Measurements from ENCODE around the gene PNMA6A. TPM values are rescaled to one million over a fixed set of nuclear protein-coding genes. Genes with fewer than 3 reads are reported as not detected.

PNMA6A gene
- total RNA-seq, 4 donors from 2014 or later: 0.19 to 1.3 TPM; not detected in 2

DNA sequence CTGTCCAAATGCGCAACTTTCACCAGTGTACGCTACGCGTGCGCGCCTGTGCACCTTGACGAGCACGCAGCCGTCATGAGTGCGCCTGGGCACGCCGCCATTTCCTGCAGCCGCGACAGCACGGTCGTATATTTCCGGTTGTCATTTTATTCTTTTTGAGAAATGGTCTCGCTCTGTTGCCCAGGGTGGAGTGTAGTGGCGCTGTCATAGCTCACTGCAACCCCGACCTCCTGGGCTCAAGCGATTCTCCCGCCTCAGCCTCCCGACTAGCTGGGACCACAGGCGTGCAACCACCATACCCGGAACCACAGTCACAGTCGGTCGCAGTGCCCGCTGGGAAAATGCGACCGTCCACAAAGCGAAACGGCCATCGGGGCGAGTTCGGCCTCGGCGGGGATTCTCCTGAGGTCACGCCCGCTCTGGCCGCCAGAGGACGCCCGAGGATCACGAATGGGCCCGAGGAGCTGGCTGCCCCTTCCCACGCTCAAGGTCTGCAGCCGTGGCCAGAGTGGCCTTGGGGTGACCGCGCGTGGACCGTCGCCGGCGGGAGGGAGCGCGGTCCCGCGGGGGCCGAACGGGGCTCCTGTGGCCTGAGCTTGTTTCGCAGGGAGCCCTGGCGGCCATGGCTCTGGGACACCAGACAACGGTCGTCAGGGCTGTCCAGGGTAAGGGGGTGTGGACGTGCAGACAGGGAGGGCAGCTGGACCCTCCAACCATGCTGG lies 39.7 kb upstream of the PNMA6A start:
- Histone ChIP-seq H3K27ac (peak overlapping the region in 2 of 4 donors; percentile 7 to 25), H3K27me3 (no peaks in the 10 kb centered on the region)
- 8 to 55% methylated on average over 10 to 24 of the region's 64 CpGs for WGBS, 2 donors

GRCh38 chrX:153049093-153049492 lies 23.2 kb upstream of the PNMA6A start:
- H3K36me3 ChIP-seq: no peaks in the 10 kb centered on the region
- WGBS, 2 donors: 80 to 100% methylated on average over 1 to 2 of the region's 2 CpGs
- H3K4me1 ChIP-seq: no peaks in the 10 kb centered on the region
- no peak for TF ChIP-seq CTCF (IDR thresholded peaks at IDR 0.05)
- TF ChIP-seq POLR2A (IDR thresholded peaks at IDR 0.05): no peak
- DNase-seq: no peak
- H3K4me3 ChIP-seq: no peak overlapping the region
- no peak overlapping the region for H3K27ac ChIP-seq
- H3K27me3 ChIP-seq: no peaks in the 10 kb centered on the region
- intact Hi-C loops (cut with DNase I): no loop called here
- peaks cover 0 to 11% (median 0%) of the 10 kb centered on the region in 3 donors for H3K9me3 ChIP-seq

More for the DNA sequence above, 39.7 kb upstream of the PNMA6A start:
- Histone ChIP-seq H3K4me1 (peaks cover 0 to 8% (median 0%) of the 10 kb centered on the region in 3 donors), H3K36me3 (no peaks in the 10 kb centered on the region), H3K4me3 (peak overlapping the region; percentile 20 to 64 (median 37)), H3K9me3 (no peaks in the 10 kb centered on the region)
- no peak for DNase-seq
- TF ChIP-seq CTCF (IDR thresholded peaks at IDR 0.05): peak; percentile 51 to 88 (median 80)
- TF ChIP-seq POLR2A (IDR thresholded peaks at IDR 0.05): no peak
- intact Hi-C loops (cut with DNase I): loop anchor here (10.0 kb wide), 1 partner anchor 472 kb away; no protein-coding TSS in a partner anchor

DNA sequence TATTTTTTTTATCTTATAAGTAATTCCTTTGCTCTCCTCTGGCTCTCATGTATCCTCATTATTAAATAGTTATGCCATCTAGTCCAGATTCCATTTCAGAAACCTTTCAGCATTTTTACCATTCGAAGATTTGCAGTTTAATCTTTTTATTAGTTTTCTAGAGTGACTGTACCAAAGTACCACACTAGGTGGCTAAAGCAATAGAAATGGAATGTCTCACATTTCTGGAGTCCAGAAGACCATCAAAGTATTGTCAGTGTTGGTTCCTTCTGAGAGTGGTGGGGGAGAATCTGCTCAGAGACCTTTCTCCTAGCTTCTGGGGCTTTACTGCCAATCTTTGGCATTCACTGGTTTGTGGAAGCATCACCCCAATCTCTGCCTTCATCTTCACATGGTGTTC lies 19.7 kb upstream of the PNMA6A start:
- peaks cover 0 to 11% (median 0%) of the 10 kb centered on the region in 3 donors for H3K9me3 ChIP-seq
- H3K27me3 ChIP-seq: peaks cover 0 to 21% (median 0%) of the 10 kb centered on the region in 4 donors
- 67 to 89% methylated on average over 1 of the region's 1 CpG for WGBS, 2 donors
- H3K4me3 ChIP-seq: no peak overlapping the region
- intact Hi-C loops (cut with DNase I): no loop called here
- no peak for TF ChIP-seq CTCF (IDR thresholded peaks at IDR 0.05)
- no peak for TF ChIP-seq POLR2A (IDR thresholded peaks at IDR 0.05)
- no peaks in the 10 kb centered on the region for H3K36me3 ChIP-seq
- no peak overlapping the region for H3K27ac ChIP-seq
- no peak for DNase-seq
- H3K4me1 ChIP-seq: peaks cover 0 to 28% (median 5%) of the 10 kb centered on the region in 3 donors

GRCh38 chrX:153055871-153056749 lies 16.1 kb upstream of the PNMA6A start, which contains the start of gene PNMA3:
PNMA3 (plus strand) TSS chrX:153056470; CDS start chrX:153057056, 586 bp downstream.
- Histone ChIP-seq H3K27me3 (peaks cover 0 to 38% (median 4%) of the 10 kb centered on the region in 4 donors), H3K4me1 (peaks cover 0 to 29% (median 5%) of the 10 kb centered on the region in 3 donors), H3K36me3 (no peaks in the 10 kb centered on the region), H3K27ac (no peak within 1 kb of the TSS), H3K4me3 (peak within 1 kb of the TSS in 2 of 4 donors; percentile 30 to 51), H3K9me3 (no peaks in the 10 kb centered on the region)
- no peak for DNase-seq
- TF ChIP-seq POLR2A (IDR thresholded peaks at IDR 0.05) (no peak), CTCF (IDR thresholded peaks at IDR 0.05) (no peak)
- intact Hi-C loops (cut with DNase I): no loop called here
- no CpG with 5 or more reads among the region's 80 CpGs for WGBS, 2 donors

All from esophagus squamous epithelium (tissue), 5 donors.